K562 (cell line): ENCODE data around the gene KCNA10. TPM values are rescaled to one million over a fixed set of nuclear protein-coding genes. Genes with fewer than 3 reads are reported as not detected.

Experiments used
- ATAC-seq: fragments of 200-7000 bp; cut with Tn5 transposase; 3 replicates; pipeline ENCODE4 v1.9.1; 2020; ENCODE audit warnings: moderate library complexity
- BruUV-seq: library from RNA; stranded (reverse); fragments of 400-500 nt; replicated peaks from 2 replicates; lab custom pipeline; 2021; lab: Mats Ljungman, UMichigan
- CTCF ChIA-PET: fragments of 300-600 bp; formaldehyde crosslinking; extraction: SDS; loops from one replicate; lab custom pipeline; 2021; ENCODE audit warnings: low intra/inter-chr PET ratio; lab: Yijun Ruan, JAX
- POLR2A ChIA-PET: fragments of 300-600, 350-650 bp; sonication (Branson Sonifier 250); formaldehyde crosslinking; extraction: SDS; loops from one replicate; lab custom pipeline; 2021; ENCODE audit warnings: antibody characterized with exemption, inconsistent platforms; lab: Yijun Ruan, JAX
- DNase-seq, 4 experiments: peaks; one replicate each; pipeline versions ENCODE4 v3.0.0 to v3.0.0-alpha.2; 2011 to 2018; ENCODE audit warnings: low spot score in 3 of 4, mixed read lengths in 3 of 4; ENCODE audit errors: extremely low read depth in 1 of 4
- FAIRE-seq: peaks from 2 replicates; lab custom pipeline; 2011; peaks lifted over from hg19 to GRCh38; lab: Jason Lieb, UNC
- H2AFZ ChIP-seq: 2 replicates; pipeline ENCODE4 v1.6.0; 2011; ENCODE audit warnings: low read depth, low read length, control low read depth, inconsistent platforms
- H3K27ac ChIP-seq: fragments of 200-600 bp; 3 replicates; pipeline ENCODE4 v1.8.0; 2011; ENCODE audit warnings: low read depth, mild to moderate bottlenecking, control low read depth, inconsistent platforms, low read length, moderate library complexity, mixed read lengths; ENCODE audit errors: extremely low read depth
- H3K27me3 ChIP-seq, 2 experiments: fragments of 300-600 bp in 1 of 2; 2 replicates in 1 of 2; 3 replicates in 1 of 2; pipeline versions ENCODE4 v1.6.0 to v1.8.0; 2011; ENCODE audit warnings: inconsistent platforms in 2 of 2, low read length in 2 of 2, mild to moderate bottlenecking in 1 of 2, mixed read lengths in 1 of 2, moderate library complexity in 1 of 2; ENCODE audit not compliant: control insufficient read depth in 2 of 2, insufficient read depth in 2 of 2
- H3K36me3 ChIP-seq: fragments of 300-600 bp; 3 replicates; pipeline ENCODE4 v1.8.0; 2011; ENCODE audit warnings: mild to moderate bottlenecking, low read length, inconsistent platforms; ENCODE audit not compliant: control insufficient read depth, insufficient read depth
- H3K4me1 ChIP-seq, 2 experiments: fragments of 200-600 bp in 1 of 2; replicated peaks in 1 of 2; 2 replicates in 1 of 2; 3 replicates in 1 of 2; pipeline versions ENCODE4 v1.5.1 to v1.8.0; 2011; ENCODE audit warnings: inconsistent platforms in 2 of 2, low read length in 2 of 2, mild to moderate bottlenecking in 1 of 2, mixed read lengths in 1 of 2, moderate library complexity in 1 of 2; ENCODE audit not compliant: control insufficient read depth in 2 of 2, insufficient read depth in 2 of 2
- H3K4me2 ChIP-seq: 2 replicates; pipeline ENCODE4 v1.6.1; 2011; ENCODE audit warnings: low read length, control low read depth, inconsistent platforms, mixed read lengths; ENCODE audit not compliant: insufficient read depth
- H3K4me3 ChIP-seq: fragments of 200-600 bp; sonication (generic), shearing (Covaris generic); 2 replicates; pipeline ENCODE4 v1.5.1; 2016; ENCODE audit warnings: control low read depth, inconsistent platforms
- H3K79me2 ChIP-seq: fragments of 200-600 bp; 3 replicates; pipeline ENCODE4 v1.8.0; 2011; ENCODE audit warnings: low read length, inconsistent platforms; ENCODE audit not compliant: control insufficient read depth, insufficient read depth
- H3K9ac ChIP-seq, 2 experiments: 2 replicates each; pipeline versions ENCODE4 v1.6.0 to v1.6.1; 2011; ENCODE audit warnings: low read depth in 2 of 2, low read length in 2 of 2, control low read depth in 1 of 2, inconsistent platforms in 1 of 2, mild to moderate bottlenecking in 1 of 2, mixed read lengths in 1 of 2; ENCODE audit not compliant: insufficient read depth in 1 of 2
- H3K9me1 ChIP-seq: one replicate; pipeline ENCODE4 v1.6.0; 2011; ENCODE audit warnings: inconsistent platforms, mild to moderate bottlenecking, low read length, moderate library complexity; ENCODE audit not compliant: control insufficient read depth, insufficient read depth
- H3K9me3 ChIP-seq: replicated peaks from 2 replicates; pipeline ENCODE4 v1.5.1; 2011; ENCODE audit warnings: low read depth, low read length, inconsistent platforms; ENCODE audit not compliant: control insufficient read depth, insufficient read depth
- H4K20me1 ChIP-seq: replicated peaks from 2 replicates; pipeline ENCODE4 v1.6.1; 2011; ENCODE audit warnings: low read length, inconsistent platforms, mixed read lengths; ENCODE audit not compliant: control insufficient read depth, insufficient read depth
- CCAR2 ChIP-seq: fragments of 200-400 bp; formaldehyde crosslinking; IDR thresholded peaks from 2 replicates; pipeline ENCODE4 v1.6.1; 2017; ENCODE audit warnings: mild to moderate bottlenecking, low read depth, low read length
- EP300 ChIP-seq: IDR thresholded peaks from 2 replicates; pipeline ENCODE4 v1.6.1; 2012; ENCODE audit warnings: low read length, improper control_type of control experiment
- ERF ChIP-seq: fragments of 450-650 bp; formaldehyde crosslinking; IDR thresholded peaks from 2 replicates; pipeline ENCODE4 v1.4.0; 2020; ENCODE audit warnings: mild to moderate bottlenecking, mixed read lengths
- ETS2 ChIP-seq: IDR thresholded peaks from 2 replicates; pipeline ENCODE4 v1.6.1; 2016; ENCODE audit warnings: borderline replicate concordance, missing genetic modification characterization, mild to moderate bottlenecking, moderate library complexity, missing compliant biosample characterization; ENCODE audit not compliant: poor library complexity, severe bottlenecking
- EWSR1 ChIP-seq: fragments of 450-650 bp; IDR thresholded peaks from 2 replicates; pipeline ENCODE4 v1.6.1; 2018; ENCODE audit warnings: borderline replicate concordance, mild to moderate bottlenecking, low read depth, moderate library complexity; ENCODE audit not compliant: partially characterized antibody
- FOSL1 ChIP-seq: fragments of 200-800 bp; sonication (Bioruptor generic); conservative IDR thresholded peaks from 2 replicates; pipeline ENCODE4 v1.6.1; 2016; ENCODE audit warnings: missing genetic modification characterization, missing compliant biosample characterization
- HDAC2 ChIP-seq: fragments of 450-650 bp; IDR thresholded peaks from 2 replicates; pipeline ENCODE4 v1.6.1; 2016; ENCODE audit warnings: mild to moderate bottlenecking
- KAT2B ChIP-seq: IDR thresholded peaks from one replicate; pipeline ENCODE4 v1.6.1; 2012; ENCODE audit warnings: low read depth, mild to moderate bottlenecking, control low read depth, inconsistent platforms, low read length, moderate library complexity
- KLF16 ChIP-seq: IDR thresholded peaks from 2 replicates; pipeline ENCODE4 v1.6.1; 2016; ENCODE audit warnings: antibody characterized with exemption
- MAFG ChIP-seq: fragments of 450-650 bp; conservative IDR thresholded peaks from 2 replicates; pipeline ENCODE4 v1.6.1; 2016; ENCODE audit warnings: missing genetic modification characterization, missing compliant biosample characterization
- MCM2 ChIP-seq: fragments of 450-650 bp; IDR thresholded peaks from 2 replicates; pipeline ENCODE4 v1.6.1; 2017; ENCODE audit warnings: low read depth, mild to moderate bottlenecking
- NFIX ChIP-seq: fragments of 250-450 bp; sonication (Bioruptor Pico); IDR thresholded peaks from 2 replicates; pipeline ENCODE4 v1.4.0; 2020; ENCODE audit warnings: low read depth, mild to moderate bottlenecking, moderate library complexity
- NR4A1 ChIP-seq, 2 experiments: fragments of 250-450 bp in 1 of 2; fragments of 450-650 bp in 1 of 2; sonication (Bioruptor Pico) in 1 of 2; IDR thresholded peaks; 2 replicates each; pipeline versions ENCODE4 v1.4.0 to v1.6.1; 2016 to 2020; ENCODE audit warnings: mild to moderate bottlenecking in 2 of 2, missing compliant biosample characterization in 1 of 2, missing genetic modification characterization in 1 of 2, moderate library complexity in 1 of 2
- ZNF134 ChIP-seq: fragments of 250-450 bp; sonication (Bioruptor Pico); conservative IDR thresholded peaks from 2 replicates; pipeline ENCODE4 v1.4.0; 2020
- ZNF232 ChIP-seq: sonication (generic); formaldehyde crosslinking; IDR thresholded peaks from 2 replicates; pipeline ENCODE4 v1.8.0; 2022; ENCODE audit warnings: mild to moderate bottlenecking, missing genetic modification reagents
- ZNF263 ChIP-seq: sonication (generic); formaldehyde crosslinking; IDR thresholded peaks from 2 replicates; pipeline ENCODE4 v1.8.0; 2022; ENCODE audit warnings: mild to moderate bottlenecking, missing genetic modification reagents, borderline replicate concordance
- WGBS: fragments of 100-300 bp; shearing (Covaris generic); methylation state at CpG from one replicate; pipeline ENCODE4 v1.1.6; 2016; ENCODE audit warnings: low coverage, mixed read lengths; ENCODE audit not compliant: insufficient coverage; ENCODE audit errors: missing lambda C conversion rate; 5-methylcytosine and 5-hydroxymethylcytosine counted together
- in situ Hi-C: fragments of 300-500 bp; cut with MboI; formaldehyde crosslinking; loops from 4 replicates; pipeline ENCODE4 v1.15.0; 2018; ENCODE audit warnings: inconsistent platforms, mixed read lengths
- intact Hi-C: fragments of 100-400 bp; cut with micrococcal nuclease; formaldehyde crosslinking; loops from 2 replicates; pipeline ENCODE4 v1.14.2; 2022
- polyA plus RNA-seq, 8 experiments: library from polyadenylated mRNA; depleted of rRNA in 4 of 8; stranded (reverse) in 5 of 8; unstranded in 3 of 8; fragments of >200 nt; fragmentation: Nextera tagmentation in 2 of 8; fragmentation: Illumina TruSeq in 1 of 8; extraction: Ambion mirVana in 2 of 8; extraction: Trizol in 1 of 8; gene quantifications; 2 replicates each; pipeline versions ENCODE4 v1.2.1 to v1.2.3, GENCODE V29; 2011 to 2014; ENCODE audit warnings: inconsistent platforms in 1 of 8, missing spikeins in 1 of 8
- total RNA-seq, 7 experiments: library from RNA; depleted of rRNA in 6 of 7; stranded (reverse); fragments of >200 nt in 6 of 7; fragmentation: Illumina TruSeq in 2 of 7; extraction: Trizol in 2 of 7; gene quantifications; 2 replicates each; pipeline versions ENCODE4 v1.2.1 to v1.2.3, GENCODE V29; 2011 to 2021; ENCODE audit warnings: low replicate concordance in 1 of 7
- TF ChIP-seq, protein P1 (sequence below), 3 experiments: IDR thresholded peaks in 2 of 3; conservative IDR thresholded peaks in 1 of 3; 2 replicates each; pipeline ENCODE4 v1.5.1; 2011 to 2012; ENCODE audit warnings: low read length in 3 of 3, mild to moderate bottlenecking in 3 of 3, control low read depth in 2 of 3, improper control_type of control experiment in 1 of 3, inconsistent platforms in 1 of 3, low read depth in 1 of 3, mixed read lengths in 1 of 3, moderate library complexity in 1 of 3; ENCODE audit not compliant: insufficient read depth in 2 of 3
- TF ChIP-seq, protein P2 (sequence below), 2 experiments: fragments of 450-650 bp in 1 of 2; sonication (generic) in 1 of 2; formaldehyde crosslinking in 1 of 2; IDR thresholded peaks in 1 of 2; conservative IDR thresholded peaks in 1 of 2; 2 replicates each; pipeline versions ENCODE4 v1.6.1 to v1.8.1; 2016 to 2023; ENCODE audit warnings: mild to moderate bottlenecking in 2 of 2, moderate library complexity in 2 of 2, inconsistent platforms in 1 of 2, missing genetic modification reagents in 1 of 2

Gene KCNA10
- total and polyA plus RNA-seq, 9 of the 15 experiments (the other 6 are each of a cell fraction or from before 2014, with no cell fraction given) = not detected

DNA sequence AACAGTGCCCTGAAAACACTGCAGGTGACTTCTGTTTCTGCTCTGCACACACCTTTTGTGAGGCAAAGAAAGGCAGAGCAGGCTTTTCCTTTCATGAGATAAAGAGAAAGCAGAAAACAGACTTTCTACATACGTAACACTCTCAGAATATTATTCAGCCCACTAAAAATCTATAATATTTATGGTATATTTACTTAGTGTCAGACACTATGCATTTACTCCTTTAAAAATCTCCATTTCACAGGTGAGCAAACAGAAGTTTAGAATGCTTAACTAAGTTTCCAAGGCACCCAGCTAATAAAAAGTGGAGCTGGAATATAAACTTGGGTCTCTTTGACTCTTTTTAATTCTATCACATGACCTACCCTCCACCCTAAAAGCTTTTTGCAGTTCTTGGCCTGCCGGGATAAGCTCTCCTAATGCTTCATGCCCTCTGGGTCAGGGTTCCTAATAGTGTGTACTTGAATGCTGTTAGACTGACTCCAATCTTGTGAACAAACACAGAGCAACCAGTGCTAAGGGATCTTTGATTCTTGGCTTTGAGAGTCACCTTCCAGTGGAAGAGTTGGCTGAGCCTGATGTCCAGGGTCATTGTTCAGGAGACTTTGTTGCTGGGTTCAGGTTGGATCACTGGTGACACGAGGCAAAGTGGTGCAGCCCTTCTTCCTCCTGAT, 40.9 kb downstream of the KCNA10 start (continued):
- TF ChIP-seq ZNF263 (CRISPR knock-in tag) (no peak), ERF (CRISPR knock-in tag) (no peak), KLF16 (no peak), ETS2 (no peak)

DNA sequence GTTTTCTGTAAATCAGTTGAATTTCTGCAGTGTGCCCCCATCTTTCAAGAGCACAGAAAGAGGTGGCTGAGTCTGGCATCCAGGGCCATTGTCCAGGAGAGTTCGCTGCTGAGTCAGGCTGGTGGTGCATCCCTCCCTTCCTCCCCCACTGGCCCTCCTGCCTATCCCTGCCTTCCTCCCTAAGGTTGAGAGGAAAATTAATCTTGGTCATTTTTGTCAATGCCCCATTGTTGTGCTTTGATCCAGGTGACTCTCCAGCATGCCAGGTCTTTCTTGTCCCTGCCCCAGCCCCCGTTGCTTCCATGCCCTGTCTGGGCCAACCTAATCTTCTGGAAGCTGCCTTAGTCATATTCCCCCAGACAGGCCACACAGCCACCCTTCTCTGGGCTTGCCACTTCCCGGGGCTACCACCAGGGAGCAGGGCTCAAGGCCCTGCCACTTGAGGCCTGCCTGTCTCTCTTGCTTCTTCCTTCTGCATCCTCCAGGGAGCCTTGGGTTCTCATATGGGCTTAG, 41.5 kb downstream of the KCNA10 start:
- DNase-seq = no peak
- BruUV-seq = no TSS peak
- H3K4me1 ChIP-seq = no peaks in the 10 kb centered on the region; a peak in 3 of 5 replicates
- peak; percentile 54 for FAIRE-seq
- peaks cover 10 to 41% of the 10 kb centered on the region in 2 experiments for H3K27me3 ChIP-seq
- H3K9ac ChIP-seq = no peak overlapping the region
- no peaks in the 10 kb centered on the region for H3K9me3 ChIP-seq
- peaks cover 3% of the 10 kb centered on the region for H3K9me1 ChIP-seq
- in situ Hi-C loops (no loop called here), intact Hi-C loops (no loop called here)
- H3K4me2 ChIP-seq = no peak overlapping the region
- H3K27ac ChIP-seq = no peak overlapping the region
- ChIA-PET POLR2A (interaction anchor here (0.6 kb wide), 2 partner anchors 46 to 173 kb away, joined by 3 read pairs; no protein-coding TSS in a partner anchor), CTCF (no interaction called here)
- H4K20me1 ChIP-seq = peaks cover 10% of the 10 kb centered on the region; the same call in 1 of the 2 replicates
- 0% methylated on average over 3 of the region's 3 CpGs for WGBS
- 0 out of 3 replicates have a peak, but pooled peaks have one; percentile 23 for ATAC-seq
- no peak overlapping the region for H3K4me3 ChIP-seq
- no peak overlapping the region for H2AFZ ChIP-seq
- no peaks in the 10 kb centered on the region for H3K36me3 ChIP-seq
- no peaks in the 10 kb centered on the region for H3K79me2 ChIP-seq
- TF ChIP-seq, protein P1, sequence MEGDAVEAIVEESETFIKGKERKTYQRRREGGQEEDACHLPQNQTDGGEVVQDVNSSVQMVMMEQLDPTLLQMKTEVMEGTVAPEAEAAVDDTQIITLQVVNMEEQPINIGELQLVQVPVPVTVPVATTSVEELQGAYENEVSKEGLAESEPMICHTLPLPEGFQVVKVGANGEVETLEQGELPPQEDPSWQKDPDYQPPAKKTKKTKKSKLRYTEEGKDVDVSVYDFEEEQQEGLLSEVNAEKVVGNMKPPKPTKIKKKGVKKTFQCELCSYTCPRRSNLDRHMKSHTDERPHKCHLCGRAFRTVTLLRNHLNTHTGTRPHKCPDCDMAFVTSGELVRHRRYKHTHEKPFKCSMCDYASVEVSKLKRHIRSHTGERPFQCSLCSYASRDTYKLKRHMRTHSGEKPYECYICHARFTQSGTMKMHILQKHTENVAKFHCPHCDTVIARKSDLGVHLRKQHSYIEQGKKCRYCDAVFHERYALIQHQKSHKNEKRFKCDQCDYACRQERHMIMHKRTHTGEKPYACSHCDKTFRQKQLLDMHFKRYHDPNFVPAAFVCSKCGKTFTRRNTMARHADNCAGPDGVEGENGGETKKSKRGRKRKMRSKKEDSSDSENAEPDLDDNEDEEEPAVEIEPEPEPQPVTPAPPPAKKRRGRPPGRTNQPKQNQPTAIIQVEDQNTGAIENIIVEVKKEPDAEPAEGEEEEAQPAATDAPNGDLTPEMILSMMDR (IDR thresholded peaks at IDR 0.05 in 2 of 3, conservative IDR thresholded peaks at IDR 0.05 in 1 of 3; ENCODE audit: insufficient read depth in 2 of 3, low read depth in 1 of 3, low read length in 3 of 3) = 0 out of 6 replicates have a peak, but pooled peaks of 2 of the 3 experiments have one; percentile 7 to 25
- peak; percentile 95 for TF ChIP-seq FOSL1 (tag)
- TF ChIP-seq MAFG (tag) = no peak; the same call in 1 of the 2 replicates
- TF ChIP-seq ZNF232 = no peak
- TF ChIP-seq KAT2B = no peak
- no peak for TF ChIP-seq EP300
- TF ChIP-seq CCAR2 = no peak
- 0 out of 2 replicates have a peak, but pooled peaks have one; percentile 3 for TF ChIP-seq HDAC2
- TF ChIP-seq EWSR1 = no peak
- TF ChIP-seq NFIX (CRISPR knock-in tag) = no peak
- no peak for TF ChIP-seq MCM2
- TF ChIP-seq ZNF134 (CRISPR knock-in tag) = no peak
- no peak for TF ChIP-seq NR4A1 (CRISPR knock-in tag; IDR thresholded peaks at IDR 0.05)
- no peak for TF ChIP-seq NR4A1 (tag; IDR thresholded peaks at IDR 0.05)
- TF ChIP-seq, protein P2, sequence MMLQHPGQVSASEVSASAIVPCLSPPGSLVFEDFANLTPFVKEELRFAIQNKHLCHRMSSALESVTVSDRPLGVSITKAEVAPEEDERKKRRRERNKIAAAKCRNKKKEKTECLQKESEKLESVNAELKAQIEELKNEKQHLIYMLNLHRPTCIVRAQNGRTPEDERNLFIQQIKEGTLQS (IDR thresholded peaks at IDR 0.05) = peak; percentile 8; the same call in 1 of the 2 replicates
- TF ChIP-seq, protein P2 (CRISPR knock-in tag; conservative IDR thresholded peaks at IDR 0.05) = no peak
